Activated CD8-positive, alpha-beta memory T cell treated with anti-CD3 and anti-CD28 coated beads for 36 hours (primary cell): ENCODE results near the gene ZNF217. TPM values are rescaled to one million over a fixed set of nuclear protein-coding genes. Genes with fewer than 3 reads are reported as not detected.
"Not testable (repeated sequence)": the region's sequence is repeated elsewhere in the genome, so short reads cannot be mapped to it uniquely, and the experiment has no call there.

Experiments used
- CTCF ChIA-PET: fragments of 350-600 bp; sonication (Branson Sonifier 250); formaldehyde crosslinking; loops from one replicate; lab custom pipeline; 2021; ENCODE audit warnings: antibody characterized with exemption; lab: Charles Lee
- POLR2A ChIA-PET: fragments of 350-600 bp; sonication (Branson Sonifier 250); formaldehyde crosslinking; loops from one replicate; lab custom pipeline; 2021; ENCODE audit warnings: antibody characterized with exemption; lab: Charles Lee
- total RNA-seq, 2 experiments: library from RNA; stranded (reverse); gene quantifications; one replicate each; pipeline ENCODE4 v1.2.3, GENCODE V29; 2021

ZNF217 gene
- total RNA-seq, 2 experiments from 2014 or later, result 45.1 to 50.0 TPM

GRCh38 chr20:53524589-53525312, 68.9 kb downstream of the ZNF217 start:
- ChIA-PET CTCF (no interaction called here), POLR2A (no interaction called here)

- POLR2A ChIA-PET, result not testable (repeated sequence)
These were observed 70.0 kb downstream of the ZNF217 start for GRCh38 chr20:53523615-53524014.

GRCh38 chr20:53522696-53523095, 70.9 kb downstream of the ZNF217 start:
- ChIA-PET POLR2A (no interaction called here), CTCF (no interaction called here)

More at GRCh38 chr20:53523615-53524014, 70.0 kb downstream of the ZNF217 start:
- CTCF ChIA-PET, result not testable (repeated sequence)

- POLR2A ChIA-PET, result interaction anchor here (0.7 kb wide), 1 partner anchor 1227 kb away, joined by 6 read pairs; no protein-coding TSS in a partner anchor
- CTCF ChIA-PET, result no interaction called here
These were observed 71.6 kb downstream of the ZNF217 start for GRCh38 chr20:53522026-53522425.

- CTCF ChIA-PET, result not testable (repeated sequence)
- POLR2A ChIA-PET, result interaction anchor here (0.7 kb wide), 1 partner anchor 1226 kb away, joined by 6 read pairs; no protein-coding TSS in a partner anchor
These were observed 72.2 kb downstream of the ZNF217 start for GRCh38 chr20:53521421-53521820.

- ChIA-PET CTCF (interaction anchor here (0.7 kb wide), 1 partner anchor 102 kb away, joined by 3 read pairs; no protein-coding TSS in a partner anchor), POLR2A (no interaction called here)
These were observed 76.5 kb downstream of the ZNF217 start for GRCh38 chr20:53517146-53517545.
